ENCODE data around the gene MAGEF1.

Gene MAGEF1

GRCh38 chr3:184688251-184688881, 23.5 kb downstream of the MAGEF1 start:
- no peak for DNase-seq

- no peak for DNase-seq
These were observed 24.4 kb downstream of the MAGEF1 start for GRCh38 chr3:184687363-184688015.

GRCh38 chr3:184685646-184686045, 26.2 kb downstream of the MAGEF1 start:
- no peak for DNase-seq

- DNase-seq = no peak
These were observed 26.8 kb downstream of the MAGEF1 start for GRCh38 chr3:184685055-184685454.

- no peak for DNase-seq
These were observed 27.8 kb downstream of the MAGEF1 start for GRCh38 chr3:184683900-184684560.

GRCh38 chr3:184683234-184683633, 28.6 kb downstream of the MAGEF1 start:
- no peak for DNase-seq

GRCh38 chr3:184682671-184683070, 29.2 kb downstream of the MAGEF1 start:
- DNase-seq = no peak

- DNase-seq = no peak
These were observed 31.2 kb downstream of the MAGEF1 start for GRCh38 chr3:184680385-184681345.

- DNase-seq = no peak
These were observed 32.6 kb downstream of the MAGEF1 start for GRCh38 chr3:184679056-184679816.

GRCh38 chr3:184678317-184679055, 33.4 kb downstream of the MAGEF1 start:
- DNase-seq = no peak

GRCh38 chr3:184677344-184678316, 34.2 kb downstream of the MAGEF1 start:
- DNase-seq = no peak

- DNase-seq = no peak
These were observed 34.9 kb downstream of the MAGEF1 start for GRCh38 chr3:184676927-184677326.

GRCh38 chr3:184674626-184675025, 37.2 kb downstream of the MAGEF1 start:
- no peak for DNase-seq

- no peak for DNase-seq
These were observed 38.6 kb downstream of the MAGEF1 start for GRCh38 chr3:184672977-184673870.

GRCh38 chr3:184672335-184672734, 39.5 kb downstream of the MAGEF1 start:
- DNase-seq = no peak

GRCh38 chr3:184670091-184670602, 41.7 kb downstream of the MAGEF1 start:
- no peak for DNase-seq

- no peak for DNase-seq
These were observed 42.3 kb downstream of the MAGEF1 start for GRCh38 chr3:184669578-184669977.

GRCh38 chr3:184666442-184666841, 45.4 kb downstream of the MAGEF1 start:
- no peak for DNase-seq

GRCh38 chr3:184665101-184665500, 46.8 kb downstream of the MAGEF1 start:
- no peak for DNase-seq

Measured in T-helper 1 cell (primary cell).